ENCODE data around the gene ULK4.

DNA sequence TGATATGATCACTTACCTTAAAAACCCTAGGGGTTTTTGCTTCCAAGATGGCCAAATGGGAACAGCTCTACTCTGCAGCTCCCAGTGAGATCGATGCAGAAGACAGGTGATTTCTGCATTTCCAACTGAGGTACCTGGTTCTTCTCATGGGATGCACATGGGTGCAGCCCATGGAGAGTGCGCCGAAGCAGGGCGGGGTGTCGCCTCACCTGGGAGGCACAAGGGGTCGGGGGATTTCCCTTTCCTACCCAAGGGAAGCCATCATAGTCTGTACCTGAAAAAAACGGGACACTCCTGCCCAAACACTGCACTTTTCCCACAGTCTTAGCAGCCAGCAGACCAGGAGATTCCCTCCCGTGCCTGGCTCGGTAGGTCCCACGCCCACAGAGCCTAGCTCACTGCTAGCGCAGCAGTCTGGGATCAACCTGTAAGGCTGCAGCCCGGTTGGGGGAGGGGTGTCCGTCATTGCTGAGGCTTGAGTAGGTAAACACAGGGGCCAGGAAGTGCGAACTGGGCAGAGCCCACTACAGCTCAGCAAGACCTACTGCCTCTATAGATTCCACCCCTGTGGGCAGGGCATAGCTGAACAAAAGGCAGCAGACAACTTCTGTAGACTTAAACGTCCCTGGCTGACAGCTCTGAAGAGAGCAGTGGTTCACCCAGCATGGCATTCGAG is 684.0 kb downstream of the ULK4 start:
- TF ChIP-seq, protein P1, sequence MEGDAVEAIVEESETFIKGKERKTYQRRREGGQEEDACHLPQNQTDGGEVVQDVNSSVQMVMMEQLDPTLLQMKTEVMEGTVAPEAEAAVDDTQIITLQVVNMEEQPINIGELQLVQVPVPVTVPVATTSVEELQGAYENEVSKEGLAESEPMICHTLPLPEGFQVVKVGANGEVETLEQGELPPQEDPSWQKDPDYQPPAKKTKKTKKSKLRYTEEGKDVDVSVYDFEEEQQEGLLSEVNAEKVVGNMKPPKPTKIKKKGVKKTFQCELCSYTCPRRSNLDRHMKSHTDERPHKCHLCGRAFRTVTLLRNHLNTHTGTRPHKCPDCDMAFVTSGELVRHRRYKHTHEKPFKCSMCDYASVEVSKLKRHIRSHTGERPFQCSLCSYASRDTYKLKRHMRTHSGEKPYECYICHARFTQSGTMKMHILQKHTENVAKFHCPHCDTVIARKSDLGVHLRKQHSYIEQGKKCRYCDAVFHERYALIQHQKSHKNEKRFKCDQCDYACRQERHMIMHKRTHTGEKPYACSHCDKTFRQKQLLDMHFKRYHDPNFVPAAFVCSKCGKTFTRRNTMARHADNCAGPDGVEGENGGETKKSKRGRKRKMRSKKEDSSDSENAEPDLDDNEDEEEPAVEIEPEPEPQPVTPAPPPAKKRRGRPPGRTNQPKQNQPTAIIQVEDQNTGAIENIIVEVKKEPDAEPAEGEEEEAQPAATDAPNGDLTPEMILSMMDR (conservative IDR thresholded peaks at IDR 0.05) = no peak
- TF ChIP-seq ZFX (IDR thresholded peaks at IDR 0.05) = no peak

All from C4-2B (cell line).